Karpas-422 (cell line): ENCODE measurements around the gene TRIO. TPM values are rescaled to one million over a fixed set of nuclear protein-coding genes. Genes with fewer than 3 reads are reported as not detected.
A peak's percentile ranks its signal among the peaks of the same experiment; 100 is the strongest.

Experiments
- DNase-seq: peaks from one replicate; pipeline ENCODE4 v3.0.0-alpha.2; 2015
- H2AFZ ChIP-seq: fragments of 200-600 bp; sonication (generic); 2 replicates; pipeline ENCODE4 v1.6.1; 2014; ENCODE audit warnings: antibody characterized with exemption, low read length, mixed read lengths
- H3K27ac ChIP-seq: fragments of 200-600 bp; sonication (generic); 2 replicates; pipeline ENCODE4 v1.5.1; 2014; ENCODE audit warnings: mild to moderate bottlenecking, low read length, moderate library complexity
- H3K27me3 ChIP-seq: fragments of 200-600 bp; sonication (generic); 2 replicates; pipeline ENCODE4 v1.6.1; 2014; ENCODE audit warnings: low read length, mixed read lengths
- H3K36me3 ChIP-seq: fragments of 200-600 bp; sonication (generic); 2 replicates; pipeline ENCODE4 v1.6.1; 2014; ENCODE audit warnings: low read length, mixed read lengths; ENCODE audit not compliant: insufficient read depth
- H3K4me1 ChIP-seq: fragments of 200-600 bp; sonication (generic); 2 replicates; pipeline ENCODE4 v1.6.1; 2014; ENCODE audit warnings: mild to moderate bottlenecking, low read length, mixed read lengths
- H3K4me2 ChIP-seq: fragments of 200-600 bp; sonication (generic); 2 replicates; pipeline ENCODE4 v1.6.1; 2014; ENCODE audit warnings: low read length, low read depth, mild to moderate bottlenecking; ENCODE audit not compliant: poor library complexity, severe bottlenecking
- H3K4me3 ChIP-seq: fragments of 200-600 bp; sonication (generic); 2 replicates; pipeline ENCODE4 v1.5.1; 2014; ENCODE audit warnings: mild to moderate bottlenecking, antibody characterized with exemption, low read length, mixed read lengths
- H3K79me2 ChIP-seq: fragments of 200-600 bp; sonication (generic); 2 replicates; pipeline ENCODE4 v1.6.1; 2014; ENCODE audit warnings: mild to moderate bottlenecking, low read length, mixed read lengths
- H3K9ac ChIP-seq: fragments of 200-600 bp; sonication (generic); 2 replicates; pipeline ENCODE4 v1.6.0; 2014; ENCODE audit warnings: low read length
- H3K9me2 ChIP-seq: fragments of 200-600 bp; sonication (generic), shearing (Covaris generic); replicated peaks from 2 replicates; pipeline ENCODE4 v1.6.0; 2014; ENCODE audit warnings: mild to moderate bottlenecking, low read length, moderate library complexity; ENCODE audit not compliant: insufficient read depth
- H3K9me3 ChIP-seq: fragments of 300-700, 200-600 bp; sonication (generic); 2 replicates; pipeline ENCODE4 v1.6.1; 2014; ENCODE audit warnings: low read length, mixed read lengths
- H4K20me1 ChIP-seq: fragments of 200-600 bp; sonication (generic); 2 replicates; pipeline ENCODE4 v1.6.1; 2014; ENCODE audit warnings: mild to moderate bottlenecking, antibody characterized with exemption, low read length, low read depth; ENCODE audit not compliant: insufficient read depth
- total RNA-seq: library from RNA; depleted of rRNA; stranded (reverse); fragments of >200 nt; shearing (Covaris generic); gene quantifications from 2 replicates; pipeline ENCODE4 v1.2.3, GENCODE V29; 2014; ENCODE audit warnings: low replicate concordance

TRIO gene
- total RNA-seq, 1 experiment from 2014 or later, result 0.04 TPM

DNA sequence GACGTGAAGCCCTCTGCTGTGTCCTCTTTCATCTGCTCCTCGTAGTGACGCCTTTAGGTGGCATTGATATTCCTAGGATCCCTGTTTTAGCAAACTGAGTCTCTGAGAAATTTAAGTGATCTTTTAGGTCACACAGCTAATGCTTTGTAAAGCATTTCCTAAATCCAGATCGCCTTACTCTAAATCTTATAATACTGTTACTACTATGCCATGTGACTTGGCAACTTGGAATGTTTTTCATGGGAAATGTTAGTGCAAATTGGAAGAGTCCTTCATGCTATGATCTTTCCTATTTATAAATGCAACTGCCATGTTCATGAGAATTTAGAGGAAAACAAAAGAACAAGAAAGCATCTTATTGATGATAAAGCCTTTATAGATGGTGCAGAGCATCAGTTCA lies 212.2 kb downstream of the TRIO start:
- Histone ChIP-seq H3K9ac (no peak overlapping the region), H3K27me3 (no peaks in the 10 kb centered on the region), H3K4me1 (no peaks in the 10 kb centered on the region), H2AFZ (no peak overlapping the region), H3K79me2 (no peaks in the 10 kb centered on the region), H3K27ac (no peak overlapping the region), H3K36me3 (no peaks in the 10 kb centered on the region), H3K9me3 (no peaks in the 10 kb centered on the region), H3K4me3 (no peak overlapping the region), H4K20me1 (no peaks in the 10 kb centered on the region), H3K4me2 (no peak overlapping the region), H3K9me2 (no peaks in the 10 kb centered on the region)
- DNase-seq, result no peak

DNA sequence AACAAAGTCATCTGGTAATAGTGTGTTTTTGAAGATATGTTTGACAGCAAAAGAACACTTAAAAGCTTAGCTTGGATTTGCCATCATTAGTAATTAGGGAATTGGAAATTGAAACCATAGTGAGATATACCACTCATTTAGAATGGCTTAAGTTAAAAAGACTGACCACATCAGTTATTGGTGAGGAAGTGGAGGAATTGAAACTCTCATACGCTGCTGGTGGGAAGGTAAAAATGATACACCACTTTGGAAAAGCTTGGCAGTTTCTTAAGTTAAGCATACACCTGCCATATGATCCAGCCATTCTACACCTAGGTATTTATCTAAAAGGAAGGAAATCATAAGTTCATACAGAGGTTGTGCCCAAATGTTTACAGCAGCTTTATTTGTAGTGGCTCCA lies 213.2 kb downstream of the TRIO start:
- H2AFZ ChIP-seq, result no peak overlapping the region
- no peak overlapping the region for H3K9ac ChIP-seq
- no peaks in the 10 kb centered on the region for H3K36me3 ChIP-seq
- H3K9me2 ChIP-seq, result no peaks in the 10 kb centered on the region
- no peaks in the 10 kb centered on the region for H3K4me1 ChIP-seq
- H3K9me3 ChIP-seq, result no peaks in the 10 kb centered on the region
- no peak overlapping the region for H3K4me2 ChIP-seq
- no peak for DNase-seq
- no peaks in the 10 kb centered on the region for H3K27me3 ChIP-seq
- no peaks in the 10 kb centered on the region for H4K20me1 ChIP-seq
- no peak overlapping the region for H3K4me3 ChIP-seq
- no peak overlapping the region for H3K27ac ChIP-seq
- no peaks in the 10 kb centered on the region for H3K79me2 ChIP-seq

DNA sequence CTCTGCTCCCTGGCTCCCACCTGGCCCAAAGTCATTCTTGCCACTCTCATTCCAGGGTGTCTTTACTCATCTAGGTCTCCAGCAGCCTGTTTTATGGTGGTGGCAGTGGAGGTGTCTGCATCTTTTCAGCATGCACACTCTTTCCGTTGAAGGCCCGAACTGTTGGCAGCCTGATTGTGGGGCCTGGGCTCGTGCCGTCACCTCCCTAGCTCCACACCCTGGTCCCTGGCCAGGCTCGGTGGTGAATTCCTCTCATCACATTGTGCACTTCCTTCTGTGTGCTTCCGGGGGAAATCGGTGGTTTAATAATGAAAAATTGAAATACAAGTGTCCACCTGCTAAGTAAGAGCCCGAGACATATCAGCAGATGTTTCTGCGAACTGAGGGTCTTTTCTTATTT lies 214.3 kb downstream of the TRIO start:
- H2AFZ ChIP-seq, result no peak overlapping the region
- DNase-seq, result no peak
- H3K4me2 ChIP-seq, result no peak overlapping the region
- H3K4me1 ChIP-seq, result no peaks in the 10 kb centered on the region
- H3K4me3 ChIP-seq, result no peak overlapping the region
- no peak overlapping the region for H3K9ac ChIP-seq
- no peaks in the 10 kb centered on the region for H3K9me3 ChIP-seq
- H3K36me3 ChIP-seq, result no peaks in the 10 kb centered on the region
- no peaks in the 10 kb centered on the region for H3K27me3 ChIP-seq
- no peaks in the 10 kb centered on the region for H4K20me1 ChIP-seq
- no peaks in the 10 kb centered on the region for H3K79me2 ChIP-seq
- no peaks in the 10 kb centered on the region for H3K9me2 ChIP-seq
- no peak overlapping the region for H3K27ac ChIP-seq

DNA sequence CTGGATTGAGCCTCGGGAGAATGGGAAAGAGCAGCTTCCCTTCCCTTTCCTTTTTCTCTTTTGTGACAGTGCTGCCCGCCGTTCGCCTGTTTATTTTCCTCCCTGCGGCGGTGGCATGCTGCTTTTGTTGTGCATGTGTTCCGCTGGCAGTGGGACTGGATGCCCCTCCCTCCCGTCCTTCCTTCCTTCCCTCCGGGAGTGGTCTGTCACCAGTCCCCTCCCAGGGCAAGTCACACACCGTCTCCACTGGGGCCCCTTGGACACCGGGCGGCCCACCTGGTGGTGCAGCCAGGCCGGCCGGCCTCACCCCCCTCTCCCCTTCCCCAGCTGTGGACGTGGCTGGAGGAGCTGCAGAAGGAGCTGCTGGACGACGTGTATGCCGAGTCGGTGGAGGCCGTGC lies 214.7 kb downstream of the TRIO start:
- DNase-seq, result no peak
- no peak overlapping the region for H2AFZ ChIP-seq
- no peak overlapping the region for H3K4me3 ChIP-seq
- no peaks in the 10 kb centered on the region for H3K27me3 ChIP-seq
- no peak overlapping the region for H3K9ac ChIP-seq
- H3K79me2 ChIP-seq, result no peaks in the 10 kb centered on the region
- no peaks in the 10 kb centered on the region for H3K36me3 ChIP-seq
- H3K4me1 ChIP-seq, result no peaks in the 10 kb centered on the region
- H3K4me2 ChIP-seq, result no peak overlapping the region
- no peak overlapping the region for H3K27ac ChIP-seq
- no peaks in the 10 kb centered on the region for H4K20me1 ChIP-seq
- H3K9me2 ChIP-seq, result no peaks in the 10 kb centered on the region
- H3K9me3 ChIP-seq, result no peaks in the 10 kb centered on the region

DNA sequence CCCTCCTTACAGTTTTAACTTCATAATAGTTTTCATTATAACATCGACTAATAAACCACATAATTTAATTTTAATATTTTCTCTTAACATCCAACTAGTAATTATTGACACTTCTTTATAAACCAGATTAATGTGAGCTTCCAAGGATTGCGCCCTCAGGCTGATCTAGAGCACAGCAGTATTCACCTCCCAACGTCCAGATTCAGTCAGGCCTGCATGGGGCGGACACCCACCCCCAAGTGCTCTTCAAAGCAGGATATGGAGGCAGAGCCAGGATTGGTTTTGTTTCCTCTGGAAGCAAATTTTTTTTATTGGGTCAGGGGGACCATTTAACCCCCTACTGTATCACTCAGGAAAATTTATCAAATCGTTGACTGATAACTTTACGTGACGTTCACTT lies 215.4 kb downstream of the TRIO start:
- Histone ChIP-seq H4K20me1 (no peaks in the 10 kb centered on the region), H3K79me2 (no peaks in the 10 kb centered on the region), H3K9me2 (no peaks in the 10 kb centered on the region), H3K27me3 (no peaks in the 10 kb centered on the region), H3K4me2 (no peak overlapping the region), H3K4me1 (no peaks in the 10 kb centered on the region), H3K4me3 (no peak overlapping the region), H3K27ac (no peak overlapping the region), H3K9ac (no peak overlapping the region), H2AFZ (no peak overlapping the region), H3K9me3 (no peaks in the 10 kb centered on the region), H3K36me3 (no peaks in the 10 kb centered on the region)
- DNase-seq, result no peak

DNA sequence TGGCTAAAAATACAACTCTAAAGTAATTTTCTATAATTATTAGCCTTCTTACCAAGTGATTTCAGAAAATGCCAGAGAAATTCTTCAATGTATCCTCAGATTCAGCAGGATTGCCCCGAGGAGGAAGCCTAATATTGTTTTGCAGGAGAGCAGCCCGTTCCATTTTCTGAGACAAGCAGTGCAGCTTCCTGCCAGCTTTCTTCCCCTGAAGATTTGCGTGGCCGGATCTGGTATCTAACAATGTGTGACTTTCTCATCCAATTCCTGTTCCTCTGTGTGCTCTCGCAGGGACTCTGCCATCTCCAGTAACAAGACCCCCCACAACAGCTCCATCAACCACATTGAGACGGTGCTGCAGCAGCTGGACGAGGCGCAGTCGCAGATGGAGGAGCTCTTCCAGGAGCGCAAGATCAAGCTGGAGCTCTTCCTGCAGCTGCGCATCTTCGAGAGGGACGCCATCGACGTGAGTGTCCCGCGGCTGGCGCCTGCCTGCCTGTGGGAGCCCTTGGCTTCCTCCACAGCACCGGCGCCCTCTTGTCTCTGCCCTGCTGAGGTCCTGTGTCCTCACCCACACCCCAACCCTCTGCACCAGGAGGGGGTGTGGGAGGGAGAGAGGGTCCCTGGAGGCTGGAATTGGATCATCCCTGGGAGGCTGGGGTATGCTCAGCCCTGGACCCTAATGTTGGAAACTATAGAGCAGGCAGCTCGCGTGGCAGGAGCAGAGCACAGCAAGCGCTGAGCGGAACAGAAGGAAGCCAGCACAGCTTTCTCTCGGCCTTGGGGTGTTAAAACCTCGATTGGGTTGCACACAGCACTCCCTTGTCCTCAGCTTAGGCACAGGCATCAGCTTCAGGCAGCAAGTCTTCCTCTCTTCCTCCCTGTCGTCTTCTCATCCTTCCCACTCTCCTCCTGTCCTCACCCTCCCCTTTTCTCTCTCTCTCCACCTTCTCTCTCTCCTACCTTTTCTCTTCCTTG lies 216.2 kb downstream of the TRIO start:
- H4K20me1 ChIP-seq, result peaks cover 2% of the 10 kb centered on the region; the same call in 1 of the 2 replicates
- no peak overlapping the region for H3K4me3 ChIP-seq
- no peak overlapping the region for H3K4me2 ChIP-seq
- H2AFZ ChIP-seq, result no peak overlapping the region
- no peaks in the 10 kb centered on the region for H3K9me2 ChIP-seq
- H3K79me2 ChIP-seq, result no peaks in the 10 kb centered on the region
- no peaks in the 10 kb centered on the region for H3K27me3 ChIP-seq
- no peak overlapping the region for H3K27ac ChIP-seq
- no peaks in the 10 kb centered on the region for H3K4me1 ChIP-seq
- H3K9me3 ChIP-seq, result no peaks in the 10 kb centered on the region
- no peak for DNase-seq
- no peak overlapping the region for H3K9ac ChIP-seq
- H3K36me3 ChIP-seq, result no peaks in the 10 kb centered on the region

DNA sequence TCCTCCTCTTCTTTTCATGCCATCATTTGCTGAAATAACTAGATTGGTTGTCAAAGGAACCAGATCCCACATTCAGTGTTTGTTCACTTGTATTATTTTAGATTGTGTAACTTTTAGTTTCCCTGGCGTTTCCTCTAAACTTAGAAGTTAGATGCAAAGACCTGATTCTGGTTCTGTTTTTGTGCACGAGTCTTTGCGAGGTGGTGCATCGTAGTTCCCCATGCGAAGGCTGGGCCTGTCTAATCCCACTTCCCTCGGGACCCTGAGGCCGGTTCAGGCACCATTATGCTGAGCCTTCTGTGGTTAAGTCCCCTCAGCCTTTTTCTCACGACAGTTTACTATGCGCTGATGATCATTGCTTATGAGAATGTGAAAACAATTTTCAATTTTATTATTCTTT lies 219.3 kb downstream of the TRIO start:
- no peak overlapping the region for H3K9ac ChIP-seq
- no peaks in the 10 kb centered on the region for H3K27me3 ChIP-seq
- H3K9me3 ChIP-seq, result no peaks in the 10 kb centered on the region
- no peak for DNase-seq
- H3K9me2 ChIP-seq, result no peaks in the 10 kb centered on the region
- no peaks in the 10 kb centered on the region for H3K4me1 ChIP-seq
- no peak overlapping the region for H3K4me3 ChIP-seq
- H3K36me3 ChIP-seq, result no peaks in the 10 kb centered on the region
- no peak overlapping the region for H3K4me2 ChIP-seq
- H3K27ac ChIP-seq, result no peak overlapping the region
- no peak overlapping the region for H2AFZ ChIP-seq
- no peaks in the 10 kb centered on the region for H3K79me2 ChIP-seq
- H4K20me1 ChIP-seq, result peaks cover 4% of the 10 kb centered on the region; the same call in 1 of the 2 replicates

DNA sequence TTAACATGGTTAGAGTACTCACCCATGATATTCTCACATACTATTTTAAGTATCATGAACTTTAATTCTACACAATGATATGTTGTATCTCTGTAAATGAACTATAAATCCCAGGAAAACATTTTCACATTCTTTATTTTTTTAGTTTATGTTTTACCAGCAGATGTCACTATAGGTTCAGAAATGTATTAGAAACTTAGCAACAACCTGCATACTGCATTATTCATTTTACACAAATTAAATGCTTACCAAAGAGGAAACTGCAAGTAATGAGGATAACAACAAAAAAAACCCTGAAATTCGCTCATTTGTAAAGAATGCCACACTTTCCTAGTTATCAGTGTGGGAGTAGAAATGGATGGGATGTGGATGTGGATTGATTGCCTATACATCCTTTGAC lies 221.0 kb downstream of the TRIO start:
- no peak overlapping the region for H3K4me3 ChIP-seq
- H3K27ac ChIP-seq, result no peak overlapping the region
- H3K36me3 ChIP-seq, result no peaks in the 10 kb centered on the region
- H3K4me1 ChIP-seq, result no peaks in the 10 kb centered on the region
- peak; percentile 50 for DNase-seq
- H2AFZ ChIP-seq, result no peak overlapping the region
- no peaks in the 10 kb centered on the region for H3K27me3 ChIP-seq
- H3K9ac ChIP-seq, result no peak overlapping the region
- no peaks in the 10 kb centered on the region for H3K9me3 ChIP-seq
- peaks cover 4% of the 10 kb centered on the region; the same call in 1 of the 2 replicates for H4K20me1 ChIP-seq
- no peaks in the 10 kb centered on the region for H3K79me2 ChIP-seq
- H3K4me2 ChIP-seq, result no peak overlapping the region
- no peaks in the 10 kb centered on the region for H3K9me2 ChIP-seq
